Brain microvascular endothelial cell (primary cell): ENCODE data around the gene ATXN7L3.

Source experiments
- DNase-seq: peaks from one replicate; pipeline ENCODE4 v3.0.0-alpha.2; 2020
- H3K27ac ChIP-seq: fragments of 250-450 bp; sonication (Bioruptor Pico); 2 replicates; pipeline ENCODE4 v1.5.1; 2020; ENCODE audit warnings: mild to moderate bottlenecking, moderate library complexity
- H3K27me3 ChIP-seq: fragments of 250-450 bp; sonication (Bioruptor Pico); replicated peaks from 2 replicates; pipeline ENCODE4 v1.5.1; 2020; ENCODE audit warnings: mild to moderate bottlenecking
- H3K36me3 ChIP-seq: fragments of 250-450 bp; sonication (Bioruptor Pico); replicated peaks from 2 replicates; pipeline ENCODE4 v1.5.1; 2020; ENCODE audit warnings: mild to moderate bottlenecking
- H3K4me3 ChIP-seq: 2 replicates; pipeline ENCODE4 v1.5.1; 2011; ENCODE audit warnings: low read depth, mild to moderate bottlenecking, control low read depth, low read length, moderate library complexity
- in situ Hi-C: cut with HindIII; loops from 2 replicates; pipeline ENCODE4 v1.10.0; 2017; ENCODE audit warnings: low sequenced_read_pairs, low pct_ligation_motif_present
- TF ChIP-seq, protein P1 (sequence below): IDR thresholded peaks from 2 replicates; pipeline ENCODE4 v1.5.1; 2011; ENCODE audit warnings: low read depth, mild to moderate bottlenecking, moderate library complexity, low read length, control low read depth, inconsistent platforms; ENCODE audit errors: missing control alignments

The ATXN7L3 gene

DNA sequence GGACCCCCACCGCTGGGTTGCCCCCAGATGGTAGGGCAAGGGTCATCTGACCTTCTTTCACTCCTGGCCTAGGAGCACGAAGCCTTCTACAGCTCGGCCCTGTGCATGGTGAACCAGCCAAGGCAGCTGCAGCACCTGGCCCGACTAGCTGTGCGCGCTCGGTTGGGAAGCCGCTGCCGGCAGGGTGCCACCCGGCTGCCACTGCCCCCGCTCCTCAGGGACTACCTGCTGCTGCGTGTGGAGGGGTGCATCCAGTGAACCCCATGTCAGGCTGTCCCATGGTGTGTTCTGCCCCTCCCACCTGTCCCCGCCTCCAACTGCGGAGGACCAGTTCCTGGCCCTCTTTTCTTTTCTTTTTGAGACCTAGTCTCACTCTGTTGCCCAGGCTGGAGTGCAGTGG lies 21.6 kb downstream of the ATXN7L3 start:
- no peak for DNase-seq
- H3K4me3 ChIP-seq, result no peak overlapping the region
- peaks cover 23% of the 10 kb centered on the region for H3K36me3 ChIP-seq
- in situ Hi-C loops, result no loop called here
- no peaks in the 10 kb centered on the region for H3K27me3 ChIP-seq
- TF ChIP-seq, protein P1, sequence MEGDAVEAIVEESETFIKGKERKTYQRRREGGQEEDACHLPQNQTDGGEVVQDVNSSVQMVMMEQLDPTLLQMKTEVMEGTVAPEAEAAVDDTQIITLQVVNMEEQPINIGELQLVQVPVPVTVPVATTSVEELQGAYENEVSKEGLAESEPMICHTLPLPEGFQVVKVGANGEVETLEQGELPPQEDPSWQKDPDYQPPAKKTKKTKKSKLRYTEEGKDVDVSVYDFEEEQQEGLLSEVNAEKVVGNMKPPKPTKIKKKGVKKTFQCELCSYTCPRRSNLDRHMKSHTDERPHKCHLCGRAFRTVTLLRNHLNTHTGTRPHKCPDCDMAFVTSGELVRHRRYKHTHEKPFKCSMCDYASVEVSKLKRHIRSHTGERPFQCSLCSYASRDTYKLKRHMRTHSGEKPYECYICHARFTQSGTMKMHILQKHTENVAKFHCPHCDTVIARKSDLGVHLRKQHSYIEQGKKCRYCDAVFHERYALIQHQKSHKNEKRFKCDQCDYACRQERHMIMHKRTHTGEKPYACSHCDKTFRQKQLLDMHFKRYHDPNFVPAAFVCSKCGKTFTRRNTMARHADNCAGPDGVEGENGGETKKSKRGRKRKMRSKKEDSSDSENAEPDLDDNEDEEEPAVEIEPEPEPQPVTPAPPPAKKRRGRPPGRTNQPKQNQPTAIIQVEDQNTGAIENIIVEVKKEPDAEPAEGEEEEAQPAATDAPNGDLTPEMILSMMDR, result no peak
- no peak overlapping the region for H3K27ac ChIP-seq

GRCh38 chr17:44177640-44178039 lies 22.0 kb downstream of the ATXN7L3 start:
- Histone ChIP-seq H3K4me3 (no peak overlapping the region), H3K27me3 (no peaks in the 10 kb centered on the region), H3K36me3 (peaks cover 23% of the 10 kb centered on the region), H3K27ac (no peak overlapping the region)
- DNase-seq, result no peak
- in situ Hi-C loops, result no loop called here
- TF ChIP-seq, protein P1, result no peak

DNA sequence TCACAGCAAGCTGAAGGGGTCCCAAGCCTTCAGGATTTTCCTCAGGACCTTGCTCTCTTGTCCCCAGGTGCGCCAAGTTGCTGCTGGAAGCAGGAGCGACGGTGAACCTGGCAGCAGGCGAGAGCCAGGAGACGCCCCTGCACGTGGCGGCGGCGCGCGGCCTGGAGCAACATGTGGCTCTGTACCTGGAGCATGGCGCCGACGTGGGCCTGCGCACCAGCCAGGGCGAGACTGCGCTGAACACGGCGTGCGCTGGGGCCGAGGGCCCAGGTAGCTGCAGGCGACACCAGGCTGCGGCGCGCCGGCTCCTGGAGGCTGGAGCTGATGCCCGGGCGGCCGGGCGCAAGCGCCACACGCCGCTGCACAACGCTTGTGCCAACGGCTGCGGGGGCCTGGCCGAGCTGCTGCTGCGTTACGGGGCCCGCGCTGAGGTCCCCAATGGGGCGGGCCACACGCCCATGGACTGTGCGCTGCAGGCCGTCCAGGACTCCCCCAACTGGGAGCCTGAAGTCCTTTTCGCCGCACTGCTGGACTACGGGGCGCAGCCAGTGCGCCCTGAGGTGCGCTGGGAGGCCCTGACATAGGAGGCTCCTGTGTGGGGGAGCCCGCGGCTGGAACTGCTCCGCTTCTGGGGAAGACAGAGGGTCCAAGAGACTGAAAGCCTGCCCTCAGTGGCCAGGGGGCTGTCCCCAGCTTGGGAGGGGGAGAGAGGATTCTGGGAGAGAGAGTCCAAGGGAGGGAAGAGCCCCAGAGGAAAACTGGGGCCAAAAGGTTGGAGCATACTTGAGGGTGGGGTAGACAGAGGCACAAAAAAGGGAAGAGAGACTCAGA lies 22.8 kb downstream of the ATXN7L3 start:
- DNase-seq, result no peak
- TF ChIP-seq, protein P1, result no peak
- in situ Hi-C loops, result no loop called here

DNA sequence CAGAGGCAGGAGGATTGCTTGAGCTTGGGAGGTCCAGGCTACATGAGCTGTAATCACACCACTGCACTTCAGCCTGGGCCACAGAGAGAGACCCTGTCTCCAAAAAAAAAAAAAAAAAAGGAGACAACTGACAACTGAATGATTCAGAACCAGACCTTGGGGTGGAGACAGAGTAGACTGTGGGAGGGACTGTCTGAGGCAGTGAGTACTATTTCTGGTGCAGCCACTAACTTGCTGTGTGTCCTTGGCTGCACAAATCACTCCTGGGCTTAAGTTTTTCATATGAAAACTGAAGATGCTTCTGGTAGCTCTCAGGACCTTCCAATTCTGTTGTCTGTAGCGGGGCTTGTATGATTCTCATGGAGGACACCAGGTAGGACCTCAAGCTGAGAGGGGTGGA lies 23.4 kb downstream of the ATXN7L3 start:
- Histone ChIP-seq H3K4me3 (no peak overlapping the region), H3K27me3 (no peaks in the 10 kb centered on the region), H3K27ac (no peak overlapping the region), H3K36me3 (peaks cover 16% of the 10 kb centered on the region)
- no peak for DNase-seq
- TF ChIP-seq, protein P1, result no peak
- in situ Hi-C loops, result no loop called here

More for the DNA sequence above, 22.8 kb downstream of the ATXN7L3 start:
- no peaks in the 10 kb centered on the region for H3K27me3 ChIP-seq
- H3K4me3 ChIP-seq, result no peak overlapping the region
- no peak overlapping the region for H3K27ac ChIP-seq
- H3K36me3 ChIP-seq, result peaks cover 20% of the 10 kb centered on the region

DNA sequence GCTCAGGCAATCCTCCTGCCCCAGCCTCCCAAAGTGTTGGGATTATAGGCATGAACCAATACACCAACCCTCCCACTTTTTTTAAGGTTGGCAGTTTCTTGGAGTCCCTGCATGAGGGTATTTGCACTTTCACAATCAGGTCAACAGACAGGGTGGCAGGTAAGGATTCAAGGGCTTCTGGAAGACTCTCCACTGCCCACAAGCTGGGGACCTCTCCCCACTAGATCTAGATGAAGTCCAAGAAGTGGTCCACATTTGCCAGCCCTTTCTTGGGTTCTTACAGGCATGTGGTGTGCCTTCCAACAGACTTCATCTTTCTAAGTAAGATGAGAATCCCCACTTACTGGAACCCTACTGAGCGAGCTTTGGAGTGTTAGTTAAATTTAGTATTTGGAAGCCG lies 25.3 kb downstream of the ATXN7L3 start:
- in situ Hi-C loops, result no loop called here
- no peak overlapping the region for H3K27ac ChIP-seq
- TF ChIP-seq, protein P1, result no peak
- no peak for DNase-seq
- no peak overlapping the region for H3K4me3 ChIP-seq
- peaks cover 16% of the 10 kb centered on the region for H3K36me3 ChIP-seq
- no peaks in the 10 kb centered on the region for H3K27me3 ChIP-seq

GRCh38 chr17:44171931-44172455 lies 27.7 kb downstream of the ATXN7L3 start:
- TF ChIP-seq, protein P1, result no peak
- in situ Hi-C loops, result no loop called here
- H3K4me3 ChIP-seq, result no peak overlapping the region
- peaks cover 2% of the 10 kb centered on the region for H3K36me3 ChIP-seq
- no peaks in the 10 kb centered on the region for H3K27me3 ChIP-seq
- H3K27ac ChIP-seq, result no peak overlapping the region
- no peak for DNase-seq
